ENCODE measurements around the gene C1QTNF2. TPM values are rescaled to one million over a fixed set of nuclear protein-coding genes. Genes with fewer than 3 reads are reported as not detected.

C1QTNF2 gene
- total RNA-seq, 1 donor, result 0.10 TPM

- Histone ChIP-seq H3K4me3 (ENCODE audit: low read length) (no peak overlapping the region), H3K4me1 (ENCODE audit: insufficient read depth, low read length) (no peaks in the 10 kb centered on the region), H3K9me3 (ENCODE audit: low read depth, low read length) (no peaks in the 10 kb centered on the region)
These were observed 10.1 kb downstream of the C1QTNF2 start for GRCh38 chr5:160360310-160360709.

GRCh38 chr5:160359816-160360215 lies 10.6 kb downstream of the C1QTNF2 start:
- Histone ChIP-seq H3K9me3 (ENCODE audit: low read depth, low read length) (no peaks in the 10 kb centered on the region), H3K4me3 (ENCODE audit: low read length) (no peak overlapping the region), H3K27me3 (ENCODE audit: insufficient read depth, low read length) (no peaks in the 10 kb centered on the region), H3K4me1 (ENCODE audit: insufficient read depth, low read length) (no peaks in the 10 kb centered on the region)

More at GRCh38 chr5:160360310-160360709, 10.1 kb downstream of the C1QTNF2 start:
- no peaks in the 10 kb centered on the region for H3K27me3 ChIP-seq (ENCODE audit: insufficient read depth, low read length)

GRCh38 chr5:160359242-160359641 lies 11.2 kb downstream of the C1QTNF2 start:
- no peaks in the 10 kb centered on the region for H3K9me3 ChIP-seq (ENCODE audit: low read depth, low read length)
- H3K27me3 ChIP-seq (ENCODE audit: insufficient read depth, low read length), result no peaks in the 10 kb centered on the region
- no peak overlapping the region for H3K4me3 ChIP-seq (ENCODE audit: low read length)
- H3K4me1 ChIP-seq (ENCODE audit: insufficient read depth, low read length), result no peaks in the 10 kb centered on the region

GRCh38 chr5:160357861-160358411 lies 12.5 kb downstream of the C1QTNF2 start:
- Histone ChIP-seq H3K9me3 (ENCODE audit: low read depth, low read length) (no peaks in the 10 kb centered on the region), H3K4me3 (ENCODE audit: low read length) (no peak overlapping the region), H3K27me3 (ENCODE audit: insufficient read depth, low read length) (no peaks in the 10 kb centered on the region), H3K4me1 (ENCODE audit: insufficient read depth, low read length) (no peaks in the 10 kb centered on the region)

- Histone ChIP-seq H3K27me3 (ENCODE audit: insufficient read depth, low read length) (no peaks in the 10 kb centered on the region), H3K4me3 (ENCODE audit: low read length) (no peak overlapping the region), H3K9me3 (ENCODE audit: low read depth, low read length) (no peaks in the 10 kb centered on the region), H3K4me1 (ENCODE audit: insufficient read depth, low read length) (no peaks in the 10 kb centered on the region)
These were observed 13.0 kb downstream of the C1QTNF2 start for GRCh38 chr5:160357394-160357793.

- H3K4me1 ChIP-seq (ENCODE audit: insufficient read depth, low read length), result no peaks in the 10 kb centered on the region
- no peak overlapping the region for H3K4me3 ChIP-seq (ENCODE audit: low read length)
- no peaks in the 10 kb centered on the region for H3K9me3 ChIP-seq (ENCODE audit: low read depth, low read length)
- no peaks in the 10 kb centered on the region for H3K27me3 ChIP-seq (ENCODE audit: insufficient read depth, low read length)
These were observed 13.7 kb downstream of the C1QTNF2 start for GRCh38 chr5:160356550-160357347.

- Histone ChIP-seq H3K27me3 (ENCODE audit: insufficient read depth, low read length) (no peaks in the 10 kb centered on the region), H3K9me3 (ENCODE audit: low read depth, low read length) (no peaks in the 10 kb centered on the region), H3K4me1 (ENCODE audit: insufficient read depth, low read length) (no peaks in the 10 kb centered on the region), H3K4me3 (ENCODE audit: low read length) (no peak overlapping the region)
These were observed 15.8 kb downstream of the C1QTNF2 start for GRCh38 chr5:160354666-160355065.

- no peaks in the 10 kb centered on the region for H3K27me3 ChIP-seq (ENCODE audit: insufficient read depth, low read length)
- H3K9me3 ChIP-seq (ENCODE audit: low read depth, low read length), result no peaks in the 10 kb centered on the region
- no peaks in the 10 kb centered on the region for H3K4me1 ChIP-seq (ENCODE audit: insufficient read depth, low read length)
- no peak overlapping the region for H3K4me3 ChIP-seq (ENCODE audit: low read length)
These were observed 17.0 kb downstream of the C1QTNF2 start for GRCh38 chr5:160353379-160353778.

GRCh38 chr5:160352308-160352707 lies 18.1 kb downstream of the C1QTNF2 start:
- Histone ChIP-seq H3K4me1 (ENCODE audit: insufficient read depth, low read length) (no peaks in the 10 kb centered on the region), H3K9me3 (ENCODE audit: low read depth, low read length) (no peaks in the 10 kb centered on the region), H3K27me3 (ENCODE audit: insufficient read depth, low read length) (no peaks in the 10 kb centered on the region), H3K4me3 (ENCODE audit: low read length) (no peak overlapping the region)

GRCh38 chr5:160349935-160350303 lies 20.5 kb downstream of the C1QTNF2 start:
- Histone ChIP-seq H3K4me1 (ENCODE audit: insufficient read depth, low read length) (no peaks in the 10 kb centered on the region), H3K27me3 (ENCODE audit: insufficient read depth, low read length) (no peaks in the 10 kb centered on the region), H3K4me3 (ENCODE audit: low read length) (no peak overlapping the region), H3K9me3 (ENCODE audit: low read depth, low read length) (no peaks in the 10 kb centered on the region)

- no peaks in the 10 kb centered on the region for H3K9me3 ChIP-seq (ENCODE audit: low read depth, low read length)
- no peaks in the 10 kb centered on the region for H3K4me1 ChIP-seq (ENCODE audit: insufficient read depth, low read length)
- no peaks in the 10 kb centered on the region for H3K27me3 ChIP-seq (ENCODE audit: insufficient read depth, low read length)
- H3K4me3 ChIP-seq (ENCODE audit: low read length), result no peak overlapping the region
These were observed 21.0 kb downstream of the C1QTNF2 start for GRCh38 chr5:160349249-160349934.

GRCh38 chr5:160348080-160348479 lies 22.3 kb downstream of the C1QTNF2 start:
- no peak overlapping the region for H3K4me3 ChIP-seq (ENCODE audit: low read length)
- no peaks in the 10 kb centered on the region for H3K4me1 ChIP-seq (ENCODE audit: insufficient read depth, low read length)
- H3K9me3 ChIP-seq (ENCODE audit: low read depth, low read length), result no peaks in the 10 kb centered on the region
- H3K27me3 ChIP-seq (ENCODE audit: insufficient read depth, low read length), result no peaks in the 10 kb centered on the region

- H3K9me3 ChIP-seq (ENCODE audit: low read depth, low read length), result no peaks in the 10 kb centered on the region
These were observed 23.0 kb downstream of the C1QTNF2 start for GRCh38 chr5:160347448-160347847.

GRCh38 chr5:160342413-160342941 lies 27.9 kb downstream of the C1QTNF2 start:
- Histone ChIP-seq H3K4me3 (ENCODE audit: low read length) (no peak overlapping the region), H3K9me3 (ENCODE audit: low read depth, low read length) (no peaks in the 10 kb centered on the region), H3K4me1 (ENCODE audit: insufficient read depth, low read length) (no peaks in the 10 kb centered on the region), H3K27me3 (ENCODE audit: insufficient read depth, low read length) (no peaks in the 10 kb centered on the region)

More at GRCh38 chr5:160347448-160347847, 23.0 kb downstream of the C1QTNF2 start:
- H3K4me3 ChIP-seq (ENCODE audit: low read length), result no peak overlapping the region
- no peaks in the 10 kb centered on the region for H3K27me3 ChIP-seq (ENCODE audit: insufficient read depth, low read length)
- H3K4me1 ChIP-seq (ENCODE audit: insufficient read depth, low read length), result no peaks in the 10 kb centered on the region

GRCh38 chr5:160341309-160341870 lies 29.0 kb downstream of the C1QTNF2 start:
- Histone ChIP-seq H3K27me3 (ENCODE audit: insufficient read depth, low read length) (no peaks in the 10 kb centered on the region), H3K9me3 (ENCODE audit: low read depth, low read length) (no peaks in the 10 kb centered on the region), H3K4me3 (ENCODE audit: low read length) (no peak overlapping the region), H3K4me1 (ENCODE audit: insufficient read depth, low read length) (no peaks in the 10 kb centered on the region)

All from mononuclear cell (primary cell).